HG02759 (cell line): Measurements from ENCODE around the gene GAS2L1.
"Not testable (repeated sequence)": the region's sequence is repeated elsewhere in the genome, so short reads cannot be mapped to it uniquely, and the experiment has no call there.

Source experiments
- ATAC-seq: cut with Tn5 transposase; IDR thresholded peaks from one replicate; pipeline ENCODE4 v1.9.1; 2021; ENCODE audit warnings: mild to moderate bottlenecking, moderate library complexity; ENCODE audit not compliant: unreplicated experiment

The GAS2L1 gene

DNA sequence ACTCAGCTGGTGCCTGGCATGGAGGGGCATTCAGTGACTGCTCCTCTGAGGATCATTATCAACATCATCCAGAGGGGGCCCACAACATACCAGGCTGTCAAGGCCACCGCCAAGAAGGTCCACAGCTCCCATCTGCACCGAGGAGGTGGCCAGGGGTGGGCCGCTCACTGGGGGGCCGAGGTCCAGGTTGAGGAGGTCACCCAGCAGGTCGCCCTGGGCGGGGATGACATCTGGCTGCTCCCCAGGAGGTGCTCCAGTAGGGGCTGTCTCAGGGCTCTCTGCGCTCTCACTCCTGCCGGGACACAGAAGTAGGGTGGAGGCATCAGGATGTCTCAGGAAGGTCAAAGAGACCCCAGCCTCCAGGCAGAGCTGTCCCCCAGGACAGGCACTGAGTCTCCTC, 34.1 kb downstream of the GAS2L1 start:
- no peak for ATAC-seq

DNA sequence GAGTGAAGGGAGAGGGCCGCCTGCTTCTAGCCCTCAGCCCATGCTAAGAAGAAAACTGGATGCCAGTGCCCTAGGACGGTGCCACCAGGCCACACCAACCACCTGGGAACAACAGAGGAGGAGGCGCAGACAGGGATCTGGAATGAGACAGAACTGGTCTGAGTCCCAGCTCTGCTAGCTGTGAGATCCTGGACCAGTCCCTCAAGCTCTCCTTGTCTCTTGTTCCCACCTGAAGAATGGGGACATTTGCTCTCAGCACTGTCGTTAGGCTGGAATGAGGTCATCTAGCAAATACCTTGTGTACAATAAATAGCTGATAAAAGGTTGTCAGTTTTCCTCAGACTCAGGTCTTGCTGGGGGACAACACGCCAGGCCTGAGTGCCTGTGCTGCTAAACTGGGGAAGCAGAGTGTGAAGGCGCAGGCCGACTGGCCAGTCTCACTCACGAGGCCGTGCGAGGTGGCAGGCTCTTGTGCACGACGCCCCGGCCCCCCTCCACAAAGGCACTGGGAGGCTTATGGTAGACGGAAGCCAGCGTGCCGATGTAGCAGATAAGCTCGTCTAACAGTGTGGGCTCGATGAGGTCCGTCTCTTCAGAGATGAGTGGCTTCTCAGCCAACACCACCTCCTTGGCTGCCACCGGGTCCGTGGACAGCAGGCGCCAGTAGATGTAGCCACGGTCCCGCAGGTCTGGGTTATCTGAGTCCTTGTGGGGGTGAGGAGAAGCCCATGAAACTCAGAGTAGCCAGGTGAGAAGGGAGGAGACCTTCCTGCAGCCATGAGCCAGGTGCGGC, 34.8 kb downstream of the GAS2L1 start:
- no peak for ATAC-seq

DNA sequence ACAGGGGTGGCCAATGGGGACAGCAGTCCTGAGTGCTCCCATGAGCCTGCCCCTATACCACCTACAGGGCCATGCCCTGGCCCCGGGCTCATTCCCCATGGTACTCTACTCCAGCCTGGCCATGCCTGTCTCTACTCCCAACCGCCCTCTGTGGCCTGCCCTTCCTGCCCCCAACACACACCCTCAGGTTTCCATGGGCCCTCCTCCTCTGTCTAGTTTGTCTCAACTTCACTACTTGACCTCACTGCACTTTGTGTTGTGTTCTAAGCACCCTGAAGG, 35.3 kb downstream of the GAS2L1 start:
- no peak for ATAC-seq

DNA sequence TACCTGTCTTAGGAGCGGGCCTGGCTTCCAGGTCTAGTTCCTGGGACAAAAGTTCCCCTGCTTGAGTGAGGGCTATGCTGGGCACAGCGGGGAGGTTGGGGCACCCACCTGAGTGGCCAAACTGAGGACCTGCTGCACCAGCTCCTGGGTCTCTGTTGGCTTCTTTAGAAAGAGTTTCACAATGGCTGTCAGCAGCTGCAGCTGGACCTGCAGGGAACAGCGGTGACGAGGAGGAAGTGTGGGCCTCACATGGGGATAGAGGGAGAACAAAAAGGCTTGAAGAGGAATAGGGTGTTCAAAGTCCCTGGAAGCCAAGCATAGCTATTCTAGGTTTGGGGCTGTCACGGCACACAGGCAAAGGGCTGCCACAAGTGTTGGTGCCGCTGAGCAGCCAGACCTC, 35.7 kb downstream of the GAS2L1 start:
- no peak for ATAC-seq

DNA sequence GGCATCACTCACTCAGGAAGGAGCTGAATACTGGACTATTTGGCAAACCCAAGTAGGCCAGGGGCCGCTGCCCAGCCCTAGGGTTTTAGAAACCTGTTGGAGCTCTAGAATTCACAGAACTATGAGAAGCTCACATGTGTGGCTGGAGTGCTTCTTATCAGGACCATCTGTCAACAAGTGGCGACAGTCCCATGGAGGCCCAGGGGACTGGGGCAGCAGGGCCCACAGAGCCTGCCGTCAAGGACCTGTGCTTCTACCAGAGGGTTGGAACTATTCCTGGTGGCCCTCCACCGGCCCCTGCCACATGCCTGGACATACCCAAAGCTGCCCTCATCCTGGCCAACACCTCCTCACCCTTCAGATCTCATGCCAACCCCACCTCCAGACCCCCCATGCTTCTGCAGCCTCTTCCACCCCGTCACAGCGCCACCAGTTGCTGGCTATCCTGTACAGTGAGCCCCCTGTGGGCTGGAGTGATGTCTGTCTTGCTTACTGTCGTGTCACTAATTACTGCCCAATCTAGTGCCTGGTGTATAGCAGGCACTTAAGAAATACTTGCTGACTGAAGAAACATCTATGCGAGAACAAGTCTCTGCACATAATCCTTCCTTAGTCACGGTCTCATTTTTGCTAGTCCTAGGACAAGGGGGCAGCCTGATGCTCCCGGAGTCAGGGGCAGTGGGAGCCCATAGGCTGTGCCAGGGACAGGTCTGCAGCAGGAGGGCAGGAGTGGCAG, 36.3 kb downstream of the GAS2L1 start:
- no peak for ATAC-seq

DNA sequence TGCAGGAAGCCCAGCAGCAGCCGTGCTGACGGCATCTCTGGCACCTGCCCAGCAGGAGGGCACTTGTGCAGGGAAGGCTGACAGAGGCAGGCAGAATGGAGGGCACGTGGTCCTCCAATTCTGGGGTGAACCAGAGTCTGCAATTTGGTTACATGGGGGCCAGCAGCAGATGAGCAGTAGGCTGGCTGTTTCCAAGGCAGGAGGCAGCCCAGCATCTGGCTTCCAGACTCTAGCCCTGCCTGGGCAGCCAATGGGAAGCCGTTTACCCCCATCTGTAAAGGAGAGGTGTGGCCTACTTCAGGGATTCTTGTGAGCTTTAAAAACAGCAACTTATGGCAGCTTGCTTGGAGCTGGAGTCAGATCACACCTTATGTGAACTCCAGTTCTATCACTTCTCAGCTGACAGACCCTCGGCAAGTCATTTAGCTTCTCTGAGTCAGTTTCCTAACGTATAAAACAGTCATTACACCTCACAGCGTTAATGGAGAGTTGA, 36.9 kb downstream of the GAS2L1 start:
- no peak for ATAC-seq

DNA sequence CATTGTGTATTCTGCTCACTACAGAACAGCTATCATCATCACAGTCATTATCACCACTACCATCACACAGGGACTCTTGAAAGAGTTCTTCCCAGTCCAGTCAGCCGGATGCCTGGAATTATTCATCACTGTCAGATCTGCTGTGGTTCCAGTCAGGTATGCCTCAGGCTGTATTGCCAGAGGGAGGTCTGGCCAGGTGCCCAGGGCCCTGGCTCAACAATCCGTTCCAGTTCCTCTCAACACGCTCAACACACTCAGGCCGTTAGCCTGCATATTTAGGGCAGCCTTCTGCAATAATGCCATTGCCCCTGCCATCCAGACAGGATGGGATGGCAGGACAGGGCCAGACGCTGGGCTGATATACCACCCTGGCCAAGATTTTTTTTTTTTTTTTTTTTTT, 37.7 kb downstream of the GAS2L1 start:
- ATAC-seq: no peak

DNA sequence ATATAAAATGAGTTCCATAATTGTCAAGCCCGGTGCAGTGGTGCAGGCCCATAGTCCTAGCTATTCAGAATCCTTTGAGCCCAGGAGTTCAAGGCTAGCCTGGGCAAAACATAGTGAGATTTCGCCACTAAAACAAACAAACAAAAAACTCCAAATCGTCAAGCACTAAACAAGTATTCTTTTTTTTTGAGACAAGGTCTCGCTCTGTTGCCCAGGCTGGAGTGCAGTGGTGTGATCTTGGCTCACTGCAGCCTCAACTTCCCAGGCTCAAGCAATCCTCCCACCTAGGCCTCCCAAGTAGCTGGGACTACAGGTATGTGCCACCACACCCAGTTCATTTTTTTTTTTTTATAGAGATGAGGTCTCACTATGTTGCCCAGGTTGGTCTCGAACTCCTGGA, 38.4 kb downstream of the GAS2L1 start:
- ATAC-seq: not testable (repeated sequence)

DNA sequence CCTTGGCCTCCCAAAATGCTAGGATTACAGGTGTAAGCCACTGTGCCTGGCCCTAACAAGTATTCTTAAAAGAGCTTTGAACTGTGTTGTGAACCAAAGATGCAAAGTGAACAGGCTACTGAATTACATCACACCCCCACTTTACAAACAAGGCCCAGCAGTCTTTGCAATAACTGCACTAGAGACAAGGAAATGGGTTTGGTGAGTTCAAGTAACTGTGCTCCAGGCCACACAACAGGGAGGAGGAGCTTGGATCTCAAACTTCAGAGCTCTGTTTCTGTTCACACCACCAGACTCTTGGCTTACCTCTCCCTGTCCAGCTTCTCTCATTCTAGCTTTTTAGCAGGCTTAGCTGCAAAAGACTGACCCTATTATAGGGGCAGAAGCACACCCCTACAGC, 39.5 kb downstream of the GAS2L1 start:
- ATAC-seq: no peak

DNA sequence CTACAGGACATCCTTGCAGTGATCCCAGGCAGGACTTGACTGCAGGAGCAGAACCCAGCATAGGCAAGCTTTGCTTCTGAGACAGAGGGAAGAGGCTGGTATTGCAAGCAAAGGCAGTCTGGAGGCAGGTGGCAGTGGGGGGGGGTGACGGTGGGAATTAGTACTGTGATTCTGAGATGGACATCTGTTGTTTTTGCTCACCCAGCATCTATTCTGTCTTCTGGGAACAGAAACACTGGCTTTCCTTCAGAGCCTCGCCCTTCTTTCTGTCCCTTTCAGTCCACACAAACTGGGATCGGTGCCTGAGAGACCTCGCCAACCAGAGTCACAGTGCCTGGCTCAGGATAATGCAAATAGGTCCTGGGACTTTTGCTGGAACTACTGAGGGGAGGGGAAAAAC, 40.2 kb downstream of the GAS2L1 start:
- no peak for ATAC-seq

DNA sequence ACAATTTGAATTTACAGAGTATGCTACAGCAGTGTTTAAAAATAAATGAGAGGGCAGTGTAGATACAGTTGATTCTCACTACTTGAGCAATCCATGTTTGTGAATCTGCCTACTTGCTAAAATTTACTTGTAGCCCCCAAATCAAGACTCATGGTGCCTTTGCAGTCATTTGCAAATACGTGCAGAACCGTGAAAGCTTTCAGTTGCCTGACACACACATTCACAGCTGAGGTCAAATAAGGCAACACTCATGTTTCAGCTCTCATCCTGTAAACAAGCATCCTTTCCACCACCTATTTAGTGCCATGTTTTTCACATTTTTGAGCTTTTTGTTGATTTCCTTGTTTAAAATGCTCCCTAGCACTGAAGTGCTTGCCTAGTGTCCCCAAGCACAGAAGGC, 41.6 kb downstream of the GAS2L1 start:
- ATAC-seq: no peak

DNA sequence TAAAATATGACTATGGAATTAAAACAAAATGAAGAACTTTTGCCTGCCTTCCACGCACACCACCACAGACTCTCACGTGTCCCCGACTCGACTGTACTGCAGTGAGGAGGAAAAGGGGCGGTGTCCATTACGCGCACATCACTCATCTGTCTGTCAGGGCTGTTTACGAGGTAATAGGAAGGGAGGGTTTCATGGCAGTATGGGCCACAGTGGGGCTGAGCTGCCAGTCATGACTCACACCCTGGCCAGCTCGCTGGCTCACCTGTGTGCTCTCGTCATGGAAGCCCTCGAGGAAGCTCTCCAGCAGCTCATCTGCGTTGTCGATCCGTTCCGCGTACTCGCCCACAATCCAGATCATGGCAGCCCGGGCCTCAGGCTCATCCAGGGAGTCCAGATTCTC, 42.5 kb downstream of the GAS2L1 start:
- no peak for ATAC-seq

DNA sequence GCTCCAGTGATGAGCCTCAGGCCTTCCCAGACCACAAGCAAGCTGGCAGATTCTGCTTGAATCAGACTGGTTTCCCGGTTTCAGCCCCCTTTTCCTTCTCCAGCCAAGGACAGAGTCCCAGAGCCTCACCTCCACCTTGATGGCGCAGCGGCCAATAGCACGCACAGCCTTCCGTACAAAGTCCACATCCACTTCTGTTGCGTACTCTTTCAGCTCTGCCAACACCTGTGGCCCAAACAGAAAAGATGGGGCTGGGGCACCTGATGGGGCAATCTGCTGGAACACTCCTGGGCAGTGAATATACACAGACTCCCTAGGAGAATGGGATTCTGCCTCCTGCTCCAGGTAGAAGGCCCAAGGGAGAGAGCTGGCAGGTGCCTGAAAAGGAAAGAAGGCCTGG, 44.6 kb downstream of the GAS2L1 start:
- no peak for ATAC-seq

DNA sequence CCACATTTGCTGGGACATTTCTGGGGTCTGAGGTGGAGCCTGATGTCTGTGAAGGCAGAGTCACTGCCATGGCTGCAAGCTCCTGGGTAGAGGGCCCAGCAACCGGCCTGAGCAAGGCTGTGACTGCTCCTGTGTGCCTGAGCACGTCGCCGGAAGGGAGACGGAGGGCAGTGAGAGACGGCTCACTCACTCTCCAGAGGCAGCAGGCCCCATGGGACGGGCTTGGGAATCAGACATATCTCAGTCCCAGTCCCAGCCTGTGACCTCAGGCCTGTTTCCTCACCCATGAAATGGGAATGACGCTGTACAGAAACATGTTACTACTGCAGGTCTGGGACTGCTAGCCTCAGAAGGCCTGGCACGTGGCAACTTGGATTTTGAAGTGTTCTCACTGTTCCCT, 45.4 kb downstream of the GAS2L1 start:
- ATAC-seq: no peak

DNA sequence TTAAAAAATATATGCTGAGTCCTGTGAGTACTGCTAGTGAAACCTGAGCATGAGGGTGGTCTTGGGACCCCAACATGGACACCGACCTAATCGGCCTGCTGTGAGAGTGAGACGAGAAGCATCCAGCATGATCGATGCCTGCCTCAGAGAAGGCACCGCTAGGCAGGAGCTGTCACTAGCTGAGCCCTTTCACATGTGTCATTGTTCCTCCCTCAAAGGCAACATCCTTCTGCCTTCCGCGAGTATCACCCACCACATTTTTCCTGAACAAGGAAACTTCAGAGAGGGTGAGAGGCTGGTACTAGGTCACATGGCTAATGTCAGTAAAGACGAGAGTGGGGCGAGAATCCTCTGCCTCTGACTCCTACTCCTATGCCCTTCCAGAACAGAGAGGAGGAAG, 46.3 kb downstream of the GAS2L1 start:
- ATAC-seq: no peak

DNA sequence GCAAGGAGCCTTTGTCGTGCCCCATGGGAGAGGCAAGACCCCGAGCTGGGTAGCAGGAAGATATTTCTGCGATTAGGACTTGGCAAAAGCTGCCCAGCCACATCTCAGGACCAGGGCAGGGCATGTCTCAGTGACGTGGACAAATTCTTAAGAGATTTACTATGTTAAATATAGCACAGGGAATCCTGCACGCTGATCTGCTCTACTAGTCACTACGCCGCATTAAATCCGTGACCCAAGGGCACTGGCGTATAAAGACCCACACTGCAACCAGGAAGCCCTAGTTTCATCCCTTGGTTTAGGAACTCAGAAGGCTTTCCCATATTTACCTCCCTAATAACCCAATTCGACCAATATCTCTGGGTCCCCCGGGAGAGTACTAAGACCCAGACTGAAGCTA, 46.8 kb downstream of the GAS2L1 start:
- no peak for ATAC-seq

DNA sequence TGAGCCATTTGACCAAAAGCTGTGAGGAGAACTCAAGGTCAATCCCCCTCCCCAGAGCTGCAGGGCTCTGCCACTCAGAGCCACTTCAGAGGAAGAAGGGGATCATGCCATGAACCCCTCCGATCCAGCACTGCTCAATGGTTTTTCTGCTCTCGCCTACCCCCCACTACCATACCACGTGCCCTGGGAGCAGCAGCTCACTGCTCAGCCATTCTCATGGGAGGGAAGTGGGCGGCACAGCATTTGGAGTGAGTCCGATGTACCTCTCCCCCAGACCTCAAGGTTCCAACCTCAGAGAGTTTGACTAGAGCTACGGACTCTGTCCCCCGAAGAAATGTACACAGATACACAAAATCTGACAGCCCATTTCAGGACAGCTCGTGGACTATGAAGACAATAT, 47.4 kb downstream of the GAS2L1 start:
- no peak for ATAC-seq

DNA sequence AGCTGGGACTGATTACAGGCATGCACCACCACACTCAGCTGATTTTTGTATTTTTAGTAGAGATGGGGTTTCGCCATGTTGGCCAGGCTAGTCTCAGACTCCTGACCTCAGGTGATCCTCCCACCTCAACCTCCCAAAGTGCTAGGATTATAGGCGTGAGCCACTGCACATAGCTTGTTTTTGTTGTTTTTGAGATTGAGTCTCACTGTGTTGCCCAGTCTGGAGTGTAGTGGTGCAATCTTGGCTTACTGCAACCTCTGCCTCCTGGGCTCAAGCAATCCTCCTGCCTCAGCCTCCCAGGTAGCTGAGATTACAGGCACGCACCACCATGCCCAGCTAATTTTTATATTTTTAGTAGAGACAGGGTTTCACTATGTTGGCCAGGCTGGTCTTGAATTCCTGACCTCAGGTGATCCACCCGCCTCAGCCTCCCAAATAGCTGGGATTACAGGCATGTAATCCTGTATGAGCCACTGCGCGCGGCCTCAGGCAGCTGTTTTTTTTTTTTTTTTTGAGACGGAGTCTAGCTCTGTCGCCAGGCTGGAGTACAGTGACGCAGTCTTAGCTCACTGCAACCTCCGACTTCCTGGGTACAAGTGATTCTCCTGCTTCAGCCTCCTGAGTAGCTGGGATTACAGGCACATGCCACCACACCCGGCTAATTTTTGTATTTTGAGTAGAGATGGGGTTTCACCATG, 50.9 kb downstream of the GAS2L1 start:
- ATAC-seq: not testable (repeated sequence)

DNA sequence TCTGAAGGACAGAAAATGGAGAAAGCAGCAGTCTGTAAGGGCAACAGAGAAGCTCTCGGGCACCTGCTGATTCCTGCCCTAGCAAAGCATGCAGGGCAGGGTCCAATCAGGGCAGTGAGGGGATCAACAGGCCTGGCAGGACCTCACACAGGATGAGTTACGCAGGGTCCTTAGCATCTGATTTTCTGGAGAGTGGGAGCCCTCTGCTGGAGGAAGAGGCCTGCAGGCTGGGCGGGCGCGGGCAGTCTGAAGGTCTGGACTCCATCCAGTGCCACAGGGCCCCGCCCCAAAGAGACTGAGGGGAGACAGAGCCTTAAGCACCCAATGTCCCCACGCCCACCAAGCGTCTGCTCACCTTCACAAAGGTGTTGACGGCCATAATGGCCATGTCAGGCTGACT, 53.0 kb downstream of the GAS2L1 start:
- ATAC-seq: no peak
